SK-N-MC (cell line): Measurements from ENCODE around the gene POLRMT.
"Not testable (repeated sequence)": the region's sequence is repeated elsewhere in the genome, so short reads cannot be mapped to it uniquely, and the experiment has no call there.

Experiments
- EZH2 ChIP-seq: fragments of 200-600 bp; sonication (generic); IDR thresholded peaks from one replicate; pipeline ENCODE4 v1.6.1; 2017; ENCODE audit warnings: antibody characterized with exemption
- FOXP2 ChIP-seq: optimal IDR thresholded peaks from 2 replicates; pipeline ENCODE3; 2011; ENCODE audit warnings: mild to moderate bottlenecking, moderate library complexity; ENCODE audit not compliant: insufficient read depth; ENCODE audit errors: extremely low read length, control extremely low read depth
- POLR2AphosphoS5 ChIP-seq: IDR thresholded peaks from 2 replicates; pipeline ENCODE4 v1.6.1; 2012; ENCODE audit warnings: mild to moderate bottlenecking, low read depth, low read length, borderline replicate concordance

DNA sequence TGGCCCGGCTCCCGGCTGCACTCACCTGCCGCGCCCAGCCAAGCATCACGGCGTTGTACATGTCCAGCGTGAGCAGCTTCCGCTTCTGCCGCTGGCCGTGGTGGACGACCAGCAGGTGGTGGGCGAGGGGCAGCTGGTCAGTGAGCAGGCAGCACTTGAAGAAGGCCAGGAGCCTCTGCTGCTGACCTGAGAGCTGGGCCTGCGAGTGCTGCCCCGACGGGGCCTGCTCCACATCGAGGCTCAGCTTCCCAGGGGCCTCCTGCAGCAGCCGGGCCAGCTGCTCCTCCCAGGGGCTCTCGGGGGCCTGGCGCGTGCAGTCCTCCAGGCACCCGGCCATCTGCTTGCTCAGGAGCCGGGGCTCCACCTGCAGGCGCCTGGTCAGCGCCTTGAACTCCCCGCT is 3.8 kb downstream of the POLRMT start:
- TF ChIP-seq EZH2, FOXP2, POLR2AphosphoS5: not testable (repeated sequence)
